Measurements from ENCODE around the gene LNX1. TPM values are rescaled to one million over a fixed set of nuclear protein-coding genes. Genes with fewer than 3 reads are reported as not detected.

Gene LNX1
- total and polyA plus RNA-seq, 2 of the 13 experiments (the other 11 are each of a cell fraction or from before 2014, with no cell fraction given), result 0.49 TPM

- TF ChIP-seq ARID5B (CRISPR knock-in tag; IDR thresholded peaks at IDR 0.05), result peak; percentile 18; the same call in 1 of the 2 replicates
- peak; percentile 46 for TF ChIP-seq ZMYM4 (CRISPR knock-in tag; IDR thresholded peaks at IDR 0.05)
- no peak for TF ChIP-seq LCORL (IDR thresholded peaks at IDR 0.05)
- TF ChIP-seq LCORL (CRISPR knock-in tag; IDR thresholded peaks at IDR 0.05), result 0 out of 2 replicates have a peak, but pooled peaks have one; percentile 28
- TF ChIP-seq ZNF44 (CRISPR knock-in tag; IDR thresholded peaks at IDR 0.05), result no peak
- 0 out of 2 replicates have a peak, but pooled peaks have one; percentile 2 for TF ChIP-seq SMC3 (IDR thresholded peaks at IDR 0.05; ENCODE audit: low read length)
- TF ChIP-seq ZSCAN21 (CRISPR knock-in tag; IDR thresholded peaks at IDR 0.05; ENCODE audit: borderline replicate concordance), result no peak
- TF ChIP-seq NR2F2 (IDR thresholded peaks at IDR 0.05; ENCODE audit: borderline replicate concordance, low read depth), result no peak
- TF ChIP-seq GATAD2A (CRISPR knock-in tag; IDR thresholded peaks at IDR 0.05), result 0 out of 2 replicates have a peak, but pooled peaks have one; percentile 26
- no peak for TF ChIP-seq SOX6 (IDR thresholded peaks at IDR 0.05)
- TF ChIP-seq SOX6 (CRISPR knock-in tag; IDR thresholded peaks at IDR 0.05), result peak; percentile 75
- no peak for TF ChIP-seq RARA (CRISPR knock-in tag; IDR thresholded peaks at IDR 0.05)
- no peak for TF ChIP-seq ASH2L (IDR thresholded peaks at IDR 0.05; ENCODE audit: insufficient read length, low read depth, low read length)
- no peak for TF ChIP-seq ZNF816 (CRISPR knock-in tag; IDR thresholded peaks at IDR 0.05; ENCODE audit: borderline replicate concordance)
- TF ChIP-seq UBTF (CRISPR knock-in tag; IDR thresholded peaks at IDR 0.05), result peak; percentile 31; the same call in 1 of the 2 replicates
- TF ChIP-seq TEF (CRISPR knock-in tag; IDR thresholded peaks at IDR 0.05), result peak; percentile 96
- peak; percentile 35; the same call in 1 of the 2 replicates for TF ChIP-seq FOXP4 (CRISPR knock-in tag; IDR thresholded peaks at IDR 0.05)
- TF ChIP-seq ZFP1 (CRISPR knock-in tag; IDR thresholded peaks at IDR 0.05), result peak; percentile 77; the same call in 1 of the 2 replicates
- no peak for TF ChIP-seq PCBP1 (IDR thresholded peaks at IDR 0.05; ENCODE audit: borderline replicate concordance, low read depth, low read length)
These were observed 93.6 kb downstream of the LNX1 start (continued) for GRCh38 chr4:53497487-53498244.

Measured in HepG2 (cell line).